OCI-LY7 (cell line): ENCODE measurements around the gene MMAB.

Experiments used
- CTCF ChIP-seq: fragments of 200-600 bp; sonication (generic); conservative IDR thresholded peaks from 2 replicates; pipeline ENCODE4 v1.5.1; 2014; ENCODE audit warnings: mild to moderate bottlenecking, antibody characterized with exemption, low read length, moderate library complexity, mixed read lengths
- EZH2phosphoT487 ChIP-seq: fragments of 200-600 bp; sonication (generic); IDR thresholded peaks from 2 replicates; pipeline ENCODE4 v1.6.1; 2018; ENCODE audit warnings: low read depth, borderline replicate concordance, mild to moderate bottlenecking, mixed run types, antibody characterized with exemption, low read length, moderate library complexity, mixed read lengths

- TF ChIP-seq CTCF: no peak
- no peak for TF ChIP-seq EZH2phosphoT487
Measured at GRCh38 chr12:109544955-109545531, 28.3 kb downstream of the MMAB start.
